K562 (cell line): ENCODE data around the gene KCTD16. TPM values are rescaled to one million over a fixed set of nuclear protein-coding genes. Genes with fewer than 3 reads are reported as not detected.

Source experiments
- ATAC-seq: fragments of 200-7000 bp; cut with Tn5 transposase; 3 replicates; pipeline ENCODE4 v1.9.1; 2020; ENCODE audit warnings: moderate library complexity
- BruUV-seq: library from RNA; stranded (reverse); fragments of 400-500 nt; replicated peaks from 2 replicates; lab custom pipeline; 2021; lab: Mats Ljungman, UMichigan
- CTCF ChIA-PET: fragments of 300-600 bp; formaldehyde crosslinking; extraction: SDS; loops from one replicate; lab custom pipeline; 2021; ENCODE audit warnings: low intra/inter-chr PET ratio; lab: Yijun Ruan, JAX
- POLR2A ChIA-PET: fragments of 300-600, 350-650 bp; sonication (Branson Sonifier 250); formaldehyde crosslinking; extraction: SDS; loops from one replicate; lab custom pipeline; 2021; ENCODE audit warnings: antibody characterized with exemption, inconsistent platforms; lab: Yijun Ruan, JAX
- DNase-seq, 4 experiments: peaks; one replicate each; pipeline versions ENCODE4 v3.0.0 to v3.0.0-alpha.2; 2011 to 2018; ENCODE audit warnings: low spot score in 3 of 4, mixed read lengths in 3 of 4; ENCODE audit errors: extremely low read depth in 1 of 4
- FAIRE-seq: peaks from 2 replicates; lab custom pipeline; 2011; peaks lifted over from hg19 to GRCh38; lab: Jason Lieb, UNC
- H2AFZ ChIP-seq: 2 replicates; pipeline ENCODE4 v1.6.0; 2011; ENCODE audit warnings: low read depth, low read length, control low read depth, inconsistent platforms
- H3K27ac ChIP-seq: fragments of 200-600 bp; 3 replicates; pipeline ENCODE4 v1.8.0; 2011; ENCODE audit warnings: low read depth, mild to moderate bottlenecking, control low read depth, inconsistent platforms, low read length, moderate library complexity, mixed read lengths; ENCODE audit errors: extremely low read depth
- H3K27me3 ChIP-seq, 2 experiments: fragments of 300-600 bp in 1 of 2; 2 replicates in 1 of 2; 3 replicates in 1 of 2; pipeline versions ENCODE4 v1.6.0 to v1.8.0; 2011; ENCODE audit warnings: inconsistent platforms in 2 of 2, low read length in 2 of 2, mild to moderate bottlenecking in 1 of 2, mixed read lengths in 1 of 2, moderate library complexity in 1 of 2; ENCODE audit not compliant: control insufficient read depth in 2 of 2, insufficient read depth in 2 of 2
- H3K36me3 ChIP-seq: fragments of 300-600 bp; 3 replicates; pipeline ENCODE4 v1.8.0; 2011; ENCODE audit warnings: mild to moderate bottlenecking, low read length, inconsistent platforms; ENCODE audit not compliant: control insufficient read depth, insufficient read depth
- H3K4me1 ChIP-seq, 2 experiments: fragments of 200-600 bp in 1 of 2; replicated peaks in 1 of 2; 2 replicates in 1 of 2; 3 replicates in 1 of 2; pipeline versions ENCODE4 v1.5.1 to v1.8.0; 2011; ENCODE audit warnings: inconsistent platforms in 2 of 2, low read length in 2 of 2, mild to moderate bottlenecking in 1 of 2, mixed read lengths in 1 of 2, moderate library complexity in 1 of 2; ENCODE audit not compliant: control insufficient read depth in 2 of 2, insufficient read depth in 2 of 2
- H3K4me2 ChIP-seq: 2 replicates; pipeline ENCODE4 v1.6.1; 2011; ENCODE audit warnings: low read length, control low read depth, inconsistent platforms, mixed read lengths; ENCODE audit not compliant: insufficient read depth
- H3K4me3 ChIP-seq: fragments of 200-600 bp; sonication (generic), shearing (Covaris generic); 2 replicates; pipeline ENCODE4 v1.5.1; 2016; ENCODE audit warnings: control low read depth, inconsistent platforms
- H3K79me2 ChIP-seq: fragments of 200-600 bp; 3 replicates; pipeline ENCODE4 v1.8.0; 2011; ENCODE audit warnings: low read length, inconsistent platforms; ENCODE audit not compliant: control insufficient read depth, insufficient read depth
- H3K9ac ChIP-seq, 2 experiments: 2 replicates each; pipeline versions ENCODE4 v1.6.0 to v1.6.1; 2011; ENCODE audit warnings: low read depth in 2 of 2, low read length in 2 of 2, control low read depth in 1 of 2, inconsistent platforms in 1 of 2, mild to moderate bottlenecking in 1 of 2, mixed read lengths in 1 of 2; ENCODE audit not compliant: insufficient read depth in 1 of 2
- H3K9me1 ChIP-seq: one replicate; pipeline ENCODE4 v1.6.0; 2011; ENCODE audit warnings: inconsistent platforms, mild to moderate bottlenecking, low read length, moderate library complexity; ENCODE audit not compliant: control insufficient read depth, insufficient read depth
- H3K9me3 ChIP-seq: replicated peaks from 2 replicates; pipeline ENCODE4 v1.5.1; 2011; ENCODE audit warnings: low read depth, low read length, inconsistent platforms; ENCODE audit not compliant: control insufficient read depth, insufficient read depth
- H4K20me1 ChIP-seq: replicated peaks from 2 replicates; pipeline ENCODE4 v1.6.1; 2011; ENCODE audit warnings: low read length, inconsistent platforms, mixed read lengths; ENCODE audit not compliant: control insufficient read depth, insufficient read depth
- BHLHE40 ChIP-seq: IDR thresholded peaks from 2 replicates; pipeline ENCODE4 v1.6.1; 2011; ENCODE audit warnings: low read length, improper control_type of control experiment
- BRCA1 ChIP-seq, 2 experiments: fragments of 450-650 bp in 1 of 2; sonication (generic) in 1 of 2; formaldehyde crosslinking in 1 of 2; IDR thresholded peaks; 2 replicates each; pipeline versions ENCODE4 v1.5.0 to v1.6.1; 2017 to 2020; ENCODE audit warnings: mild to moderate bottlenecking in 1 of 2, missing genetic modification reagents in 1 of 2
- CBX1 ChIP-seq: sonication (generic); IDR thresholded peaks from 2 replicates; pipeline ENCODE4 v1.6.1; 2016; ENCODE audit warnings: antibody characterized with exemption, low read depth, mild to moderate bottlenecking
- CEBPB ChIP-seq: fragments of 450-650 bp; IDR thresholded peaks from 2 replicates; pipeline ENCODE4 v1.6.1; 2016; ENCODE audit warnings: missing genetic modification characterization, missing compliant biosample characterization
- E2F5 ChIP-seq: sonication (generic); formaldehyde crosslinking; IDR thresholded peaks from 2 replicates; pipeline ENCODE4 v1.8.0; 2022; ENCODE audit warnings: mild to moderate bottlenecking, missing genetic modification reagents
- ILK ChIP-seq: fragments of 450-650 bp; IDR thresholded peaks from 2 replicates; pipeline ENCODE4 v1.6.1; 2016; ENCODE audit warnings: missing genetic modification characterization, low read depth, mild to moderate bottlenecking, missing compliant biosample characterization, moderate library complexity, borderline replicate concordance
- JUND ChIP-seq, 2 experiments: IDR thresholded peaks; 2 replicates in 1 of 2; 3 replicates in 1 of 2; pipeline ENCODE4 v1.6.1; 2011; ENCODE audit warnings: borderline replicate concordance in 2 of 2, low read depth in 2 of 2, low read length in 2 of 2, improper control_type of control experiment in 1 of 2, missing biosample characterization in 1 of 2, missing genetic modification characterization in 1 of 2, missing genetic modification reagents in 1 of 2
- MYNN ChIP-seq, 2 experiments: sonication (generic); formaldehyde crosslinking in 1 of 2; IDR thresholded peaks; 2 replicates each; pipeline versions ENCODE4 v1.5.0 to v1.6.1; 2016 to 2020; ENCODE audit warnings: antibody characterized with exemption in 1 of 2, missing genetic modification reagents in 1 of 2
- POLR2A ChIP-seq: fragments of 450-650 bp; conservative IDR thresholded peaks from 2 replicates; pipeline ENCODE4 v1.6.1; 2016
- PURB ChIP-seq: sonication (generic); formaldehyde crosslinking; IDR thresholded peaks from 2 replicates; pipeline ENCODE4 v1.9.0; 2021; ENCODE audit warnings: low read depth, mild to moderate bottlenecking, missing genetic modification reagents
- ZC3H11A ChIP-seq: IDR thresholded peaks from 2 replicates; pipeline ENCODE4 v1.6.1; 2012; ENCODE audit warnings: low read depth, low read length, improper control_type of control experiment
- ZFP30 ChIP-seq: fragments of 250-450 bp; sonication (Bioruptor Pico); IDR thresholded peaks from 2 replicates; pipeline ENCODE4 v1.8.0; 2022; ENCODE audit warnings: moderate library complexity, mild to moderate bottlenecking, inconsistent platforms, borderline replicate concordance
- ZNF280B ChIP-seq: fragments of 250-450 bp; sonication (Bioruptor Pico); IDR thresholded peaks from 2 replicates; pipeline ENCODE4 v1.5.1; 2021; ENCODE audit warnings: mild to moderate bottlenecking
- ZNF609 ChIP-seq: sonication (generic); formaldehyde crosslinking; IDR thresholded peaks from 2 replicates; pipeline ENCODE4 v1.8.1; 2023; ENCODE audit warnings: missing genetic modification reagents, mild to moderate bottlenecking, borderline replicate concordance
- WGBS: fragments of 100-300 bp; shearing (Covaris generic); methylation state at CpG from one replicate; pipeline ENCODE4 v1.1.6; 2016; ENCODE audit warnings: low coverage, mixed read lengths; ENCODE audit not compliant: insufficient coverage; ENCODE audit errors: missing lambda C conversion rate; 5-methylcytosine and 5-hydroxymethylcytosine counted together
- in situ Hi-C: fragments of 300-500 bp; cut with MboI; formaldehyde crosslinking; loops from 4 replicates; pipeline ENCODE4 v1.15.0; 2018; ENCODE audit warnings: inconsistent platforms, mixed read lengths
- intact Hi-C: fragments of 100-400 bp; cut with micrococcal nuclease; formaldehyde crosslinking; loops from 2 replicates; pipeline ENCODE4 v1.14.2; 2022
- polyA plus RNA-seq, 8 experiments: library from polyadenylated mRNA; depleted of rRNA in 4 of 8; stranded (reverse) in 5 of 8; unstranded in 3 of 8; fragments of >200 nt; fragmentation: Nextera tagmentation in 2 of 8; fragmentation: Illumina TruSeq in 1 of 8; extraction: Ambion mirVana in 2 of 8; extraction: Trizol in 1 of 8; gene quantifications; 2 replicates each; pipeline versions ENCODE4 v1.2.1 to v1.2.3, GENCODE V29; 2011 to 2014; ENCODE audit warnings: inconsistent platforms in 1 of 8, missing spikeins in 1 of 8
- total RNA-seq, 7 experiments: library from RNA; depleted of rRNA in 6 of 7; stranded (reverse); fragments of >200 nt in 6 of 7; fragmentation: Illumina TruSeq in 2 of 7; extraction: Trizol in 2 of 7; gene quantifications; 2 replicates each; pipeline versions ENCODE4 v1.2.1 to v1.2.3, GENCODE V29; 2011 to 2021; ENCODE audit warnings: low replicate concordance in 1 of 7

KCTD16 gene
- total and polyA plus RNA-seq, 9 of the 15 experiments (the other 6 are each of a cell fraction or from before 2014, with no cell fraction given) = 0.04 TPM; not detected in 8

GRCh38 chr5:144386315-144386714 is 215.6 kb downstream of the KCTD16 start:
- TF ChIP-seq E2F5 (CRISPR knock-in tag) = no peak
- TF ChIP-seq ZC3H11A = no peak
- TF ChIP-seq ZFP30 (CRISPR knock-in tag) = no peak
- no peak for TF ChIP-seq BHLHE40
- TF ChIP-seq CEBPB (tag) = no peak
- no peak for TF ChIP-seq ILK (tag)
- no peak for TF ChIP-seq JUND (IDR thresholded peaks at IDR 0.05; ENCODE audit: borderline replicate concordance, low read depth, low read length)
- no peak for TF ChIP-seq JUND (tag; IDR thresholded peaks at IDR 0.05; ENCODE audit: borderline replicate concordance, low read depth, low read length)
- TF ChIP-seq PURB = no peak
- TF ChIP-seq POLR2A = no peak
- TF ChIP-seq BRCA1 (IDR thresholded peaks at IDR 0.05) = no peak
- TF ChIP-seq BRCA1 (CRISPR knock-in tag; IDR thresholded peaks at IDR 0.05) = no peak
- TF ChIP-seq CBX1 = no peak
- TF ChIP-seq MYNN (IDR thresholded peaks at IDR 0.05) = no peak
- TF ChIP-seq MYNN (CRISPR knock-in tag; IDR thresholded peaks at IDR 0.05) = no peak
- no peak for TF ChIP-seq ZNF609 (CRISPR knock-in tag)
- no peak for TF ChIP-seq ZNF280B
- H2AFZ ChIP-seq = no peak overlapping the region
- no peak overlapping the region for H3K27ac ChIP-seq
- H4K20me1 ChIP-seq = no peaks in the 10 kb centered on the region
- 0% methylated on average over 1 of the region's 1 CpG for WGBS
- intact Hi-C loops (no loop called here), in situ Hi-C loops (no loop called here)
- ATAC-seq (no peak), DNase-seq (no peak), FAIRE-seq (no peak)
- ChIA-PET POLR2A (no interaction called here), CTCF (no interaction called here)
- H3K27me3 ChIP-seq = no peaks in the 10 kb centered on the region
- H3K4me2 ChIP-seq = no peak overlapping the region
- H3K4me3 ChIP-seq = no peak overlapping the region
- H3K9me3 ChIP-seq = no peaks in the 10 kb centered on the region
- no peaks in the 10 kb centered on the region for H3K36me3 ChIP-seq
- H3K9me1 ChIP-seq = no peaks in the 10 kb centered on the region
- no TSS peak for BruUV-seq
- H3K4me1 ChIP-seq = no peaks in the 10 kb centered on the region
- H3K9ac ChIP-seq = no peak overlapping the region
- no peaks in the 10 kb centered on the region for H3K79me2 ChIP-seq
